Peyer's patch (tissue), 4 donors: Measurements from ENCODE around the gene KIF18B. TPM values are rescaled to one million over a fixed set of nuclear protein-coding genes. Genes with fewer than 3 reads are reported as not detected.
"Not testable (repeated sequence)": the region's sequence is repeated elsewhere in the genome, so short reads cannot be mapped to it uniquely, and the experiment has no call there.

Experiments used
- DNase-seq, 3 donors: peaks; one replicate each; pipeline ENCODE4 v3.0.0-alpha.2; 2017 to 2019
- H3K27ac ChIP-seq, 4 donors: fragments of 200-600 bp; sonication (generic); one replicate each; pipeline ENCODE4 v1.5.1; 2016 to 2019
- H3K27me3 ChIP-seq, 2 donors: fragments of 200-600 bp; sonication (generic); one replicate each; pipeline ENCODE4 v1.5.1; 2019
- H3K36me3 ChIP-seq, 3 donors: fragments of 200-600 bp; sonication (generic); one replicate each; pipeline ENCODE4 v1.5.1; 2016 to 2019
- H3K4me1 ChIP-seq, 4 donors: fragments of 200-600 bp; sonication (generic); one replicate each; pipeline ENCODE4 v1.5.1; 2016 to 2019
- H3K4me3 ChIP-seq, 4 donors: fragments of 200-600 bp; sonication (generic); 1 replicate in 3 of 4; 2 replicates in 1 of 4; pipeline ENCODE4 v1.5.1; 2016 to 2019; ENCODE audit warnings: mild to moderate bottlenecking in 1 of 4
- H3K9me3 ChIP-seq, 4 donors: fragments of 200-600 bp; sonication (generic); one replicate each; pipeline ENCODE4 v1.5.1; 2016 to 2019; ENCODE audit warnings: mild to moderate bottlenecking in 1 of 4
- CTCF ChIP-seq, 6 experiments: fragments of 450-650 bp in 4 of 6; fragments of 200-600 bp in 2 of 6; sonication (generic) in 1 of 6; IDR thresholded peaks; one replicate each; pipeline ENCODE4 v1.5.1; 2017 to 2019; ENCODE audit warnings: antibody characterized with exemption in 6 of 6, mild to moderate bottlenecking in 3 of 6, moderate library complexity in 1 of 6
- POLR2A ChIP-seq, 2 donors: fragments of 450-650 bp; IDR thresholded peaks; one replicate each; pipeline ENCODE4 v1.5.1; 2017; ENCODE audit warnings: antibody characterized with exemption in 2 of 2, mild to moderate bottlenecking in 2 of 2, moderate library complexity in 2 of 2
- total RNA-seq, 4 donors: library from RNA; depleted of rRNA; stranded (reverse); fragments of >200 nt; gene quantifications; one replicate each; pipeline ENCODE4 v1.1.0, GENCODE V29; 2016

Gene KIF18B
- total RNA-seq, 4 donors from 2014 or later, result 3.4 to 40.4 (median 6.8) TPM

- peaks cover 0 to 7% (median 0%) of the 10 kb centered on the region in 4 donors for H3K4me1 ChIP-seq
- H3K27ac ChIP-seq, result no peak overlapping the region
- no peaks in the 10 kb centered on the region for H3K9me3 ChIP-seq
- TF ChIP-seq POLR2A (IDR thresholded peaks at IDR 0.05) (no peak), CTCF (IDR thresholded peaks at IDR 0.05) (no peak)
- DNase-seq, result peak in 1 of 3 donors; percentile 45
- H3K36me3 ChIP-seq, result no peaks in the 10 kb centered on the region
- no peaks in the 10 kb centered on the region for H3K27me3 ChIP-seq
- H3K4me3 ChIP-seq, result no peak overlapping the region
These were observed 12.4 kb upstream of the KIF18B start for GRCh38 chr17:44959821-44960531.

GRCh38 chr17:44956998-44957981 is 9.7 kb upstream of the KIF18B start:
- Histone ChIP-seq H3K9me3 (no peaks in the 10 kb centered on the region), H3K27ac (no peak overlapping the region), H3K36me3 (no peaks in the 10 kb centered on the region), H3K27me3 (no peaks in the 10 kb centered on the region), H3K4me1 (peaks cover 0 to 7% (median 0%) of the 10 kb centered on the region in 4 donors), H3K4me3 (no peak overlapping the region)
- TF ChIP-seq CTCF (IDR thresholded peaks at IDR 0.05), result peak in 1 of 6 experiments; percentile 5
- no peak for TF ChIP-seq POLR2A (IDR thresholded peaks at IDR 0.05)
- peak in 1 of 3 donors; percentile 28 for DNase-seq

- TF ChIP-seq CTCF (IDR thresholded peaks at IDR 0.05) (no peak), POLR2A (IDR thresholded peaks at IDR 0.05) (no peak)
- no peak overlapping the region for H3K27ac ChIP-seq
- H3K4me1 ChIP-seq, result peaks cover 0 to 7% (median 0%) of the 10 kb centered on the region in 4 donors
- no peaks in the 10 kb centered on the region for H3K9me3 ChIP-seq
- peak in 1 of 3 donors; percentile 7 for DNase-seq
- H3K36me3 ChIP-seq, result no peaks in the 10 kb centered on the region
- H3K27me3 ChIP-seq, result no peaks in the 10 kb centered on the region
- H3K4me3 ChIP-seq, result no peak overlapping the region
These were observed 8.3 kb upstream of the KIF18B start for GRCh38 chr17:44955674-44956425.

- no peaks in the 10 kb centered on the region for H3K27me3 ChIP-seq
- H3K27ac ChIP-seq, result no peak overlapping the region
- no peak for TF ChIP-seq CTCF (IDR thresholded peaks at IDR 0.05)
- no peak for TF ChIP-seq POLR2A (IDR thresholded peaks at IDR 0.05)
- DNase-seq, result no peak
- no peak overlapping the region for H3K4me3 ChIP-seq
- H3K4me1 ChIP-seq, result peaks cover 0 to 3% (median 0%) of the 10 kb centered on the region in 4 donors
- no peaks in the 10 kb centered on the region for H3K9me3 ChIP-seq
- H3K36me3 ChIP-seq, result no peaks in the 10 kb centered on the region
These were observed 5.4 kb upstream of the KIF18B start for GRCh38 chr17:44952946-44953475.

GRCh38 chr17:44948315-44948795 is 782 bp upstream of the KIF18B start:
- TF ChIP-seq POLR2A (IDR thresholded peaks at IDR 0.05) (no peak), CTCF (IDR thresholded peaks at IDR 0.05) (no peak)
- Histone ChIP-seq H3K27ac (peak overlapping the region in 1 of 4 donors; percentile 65), H3K27me3 (no peaks in the 10 kb centered on the region), H3K4me3 (peak overlapping the region; percentile 42 to 74 (median 60)), H3K9me3 (no peaks in the 10 kb centered on the region), H3K36me3 (no peaks in the 10 kb centered on the region), H3K4me1 (peaks cover 0 to 9% (median 4%) of the 10 kb centered on the region in 4 donors)
- DNase-seq, result no peak

GRCh38 chr17:44945652-44946051 is 1.9 kb downstream of the KIF18B start:
- not testable (repeated sequence) for H3K4me3 ChIP-seq, H3K36me3 ChIP-seq, H3K9me3 ChIP-seq, H3K4me1 ChIP-seq, DNase-seq, H3K27ac ChIP-seq, H3K27me3 ChIP-seq
